Stimulated activated naive CD8-positive, alpha-beta T cell treated with anti-CD3 and anti-CD28 coated beads, Interleukin-15, amount 100 ng/mL, for 72 hours (primary cell): ENCODE measurements around the gene CAMK1G.

Experiments used
- ATAC-seq: fragments of 150-1000 bp; cut with Tn5 transposase; 2 replicates; pipeline ENCODE4 v1.10.0; 2021; ENCODE audit warnings: mild to moderate bottlenecking, moderate library complexity
- DNase-seq, 2 donors: peaks; one replicate each; pipeline ENCODE4 v3.0.0; 2021 to 2022
- H3K27ac Mint-ChIP-seq, 2 donors: one replicate each; pipeline ENCODE4 v1.8.0; 2022; ENCODE audit warnings: mild to moderate bottlenecking in 2 of 2, mixed read lengths in 2 of 2, moderate library complexity in 2 of 2
- H3K27me3 Mint-ChIP-seq: one replicate; pipeline ENCODE4 v1.8.0; 2022; ENCODE audit warnings: mixed read lengths
- H3K4me1 Mint-ChIP-seq: one replicate; pipeline ENCODE4 v1.8.0; 2022; ENCODE audit warnings: mild to moderate bottlenecking, mixed read lengths
- H3K4me3 Mint-ChIP-seq, 2 donors: one replicate each; pipeline ENCODE4 v1.8.0; 2022; ENCODE audit warnings: mild to moderate bottlenecking in 2 of 2, mixed read lengths in 2 of 2, moderate library complexity in 1 of 2
- H3K9me3 Mint-ChIP-seq, 2 donors: one replicate each; pipeline ENCODE4 v1.8.0; 2022; ENCODE audit warnings: mixed read lengths in 2 of 2

The CAMK1G gene

DNA sequence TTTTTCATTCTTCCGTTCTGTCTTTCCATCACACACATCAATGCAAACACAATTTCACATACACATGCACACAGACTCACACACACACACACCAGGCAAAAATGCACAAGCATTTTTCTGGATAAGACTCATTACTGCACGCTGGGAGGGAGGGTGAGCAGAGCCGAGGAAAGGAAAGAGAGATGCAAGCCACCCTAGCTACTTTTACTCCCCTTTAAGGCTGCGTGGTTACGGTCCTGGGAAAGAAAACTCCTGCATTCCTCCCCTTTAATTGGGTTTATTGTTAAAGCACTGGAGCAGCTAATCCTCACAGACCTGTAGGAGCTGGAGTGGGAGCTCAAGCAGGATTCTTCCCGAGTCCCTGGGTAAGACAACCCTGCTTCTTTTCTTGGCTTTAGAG, at the start of gene CAMK1G:
CAMK1G (plus strand) TSS at position 307 of the 400 bp plus-strand sequence. CDS start 11,270 bp downstream, outside the sequence.
- H3K27me3 Mint-ChIP-seq: peaks cover 21% of the 10 kb centered on the region
- H3K4me3 Mint-ChIP-seq: no peak within 1 kb of the TSS
- no peak within 1 kb of the TSS for H3K27ac Mint-ChIP-seq
- no peaks in the 10 kb centered on the region for H3K9me3 Mint-ChIP-seq
- DNase-seq (no peak), ATAC-seq (no peak)
- peaks cover 6% of the 10 kb centered on the region for H3K4me1 Mint-ChIP-seq

DNA sequence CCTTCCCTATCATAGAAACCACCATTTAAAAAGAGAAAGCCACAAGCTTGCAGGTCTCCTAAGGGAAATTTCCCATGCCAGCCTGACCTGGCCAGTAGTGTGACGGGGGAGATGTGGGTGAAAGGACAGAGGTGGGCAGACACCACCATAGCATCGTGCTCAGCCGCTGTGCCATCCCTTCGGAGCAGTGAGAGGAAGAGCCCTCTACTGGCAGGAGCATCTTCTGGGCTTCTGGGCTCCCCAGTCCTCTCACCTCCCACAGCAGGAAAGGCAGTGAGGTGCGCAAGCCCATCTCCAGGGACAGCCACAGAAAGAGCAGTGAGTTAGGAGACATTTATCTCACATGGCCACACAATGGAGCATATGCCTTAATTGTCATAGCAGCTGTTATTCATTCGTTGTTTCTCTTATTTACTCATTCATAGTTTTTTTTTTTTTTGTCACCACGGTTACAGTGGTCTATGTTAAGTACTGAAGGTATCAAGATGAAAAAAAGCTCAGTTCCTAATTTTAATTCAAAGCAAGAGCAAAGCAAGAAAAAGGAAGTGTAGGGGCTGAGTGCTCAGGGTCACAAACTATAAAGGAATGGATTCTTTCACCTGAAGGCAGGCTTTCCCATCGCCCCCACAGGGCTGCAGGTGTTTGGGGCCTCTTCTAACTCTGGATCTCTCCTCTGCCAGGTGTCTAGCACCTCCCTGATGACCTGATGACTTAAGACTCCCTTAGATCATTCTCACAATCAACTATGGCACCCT, 48.8 kb upstream of the CAMK1G start:
- ATAC-seq: no peak
- Mint-ChIP-seq H3K27me3 (peaks cover 53% of the 10 kb centered on the region), H3K4me1 (no peaks in the 10 kb centered on the region), H3K4me3 (no peak overlapping the region), H3K27ac (no peak overlapping the region), H3K9me3 (no peaks in the 10 kb centered on the region)
- DNase-seq: no peak

DNA sequence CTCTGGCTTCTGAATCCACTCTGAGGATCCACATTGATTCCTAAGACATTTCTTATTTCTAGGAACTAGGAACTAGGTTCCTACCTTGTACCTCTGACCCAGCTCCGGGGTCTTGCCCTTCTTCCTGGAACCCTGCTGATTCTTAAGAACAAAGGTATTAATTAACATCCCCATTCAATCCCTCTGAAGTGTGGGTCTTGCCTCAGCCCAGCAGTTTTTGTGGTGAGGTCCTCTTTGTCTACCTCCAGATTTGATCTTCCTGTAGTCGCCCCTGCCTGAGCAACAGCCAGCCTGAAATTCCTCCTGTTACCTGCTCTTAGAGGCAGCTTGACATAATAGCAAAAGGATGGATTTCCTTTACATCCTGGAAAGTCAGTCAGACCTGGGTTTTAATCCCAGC, 46.7 kb upstream of the CAMK1G start:
- H3K9me3 Mint-ChIP-seq: no peaks in the 10 kb centered on the region
- no peak overlapping the region for H3K4me3 Mint-ChIP-seq
- H3K27me3 Mint-ChIP-seq: peaks cover 62% of the 10 kb centered on the region
- ATAC-seq: no peak
- no peak for DNase-seq
- H3K4me1 Mint-ChIP-seq: no peaks in the 10 kb centered on the region
- no peak overlapping the region for H3K27ac Mint-ChIP-seq

DNA sequence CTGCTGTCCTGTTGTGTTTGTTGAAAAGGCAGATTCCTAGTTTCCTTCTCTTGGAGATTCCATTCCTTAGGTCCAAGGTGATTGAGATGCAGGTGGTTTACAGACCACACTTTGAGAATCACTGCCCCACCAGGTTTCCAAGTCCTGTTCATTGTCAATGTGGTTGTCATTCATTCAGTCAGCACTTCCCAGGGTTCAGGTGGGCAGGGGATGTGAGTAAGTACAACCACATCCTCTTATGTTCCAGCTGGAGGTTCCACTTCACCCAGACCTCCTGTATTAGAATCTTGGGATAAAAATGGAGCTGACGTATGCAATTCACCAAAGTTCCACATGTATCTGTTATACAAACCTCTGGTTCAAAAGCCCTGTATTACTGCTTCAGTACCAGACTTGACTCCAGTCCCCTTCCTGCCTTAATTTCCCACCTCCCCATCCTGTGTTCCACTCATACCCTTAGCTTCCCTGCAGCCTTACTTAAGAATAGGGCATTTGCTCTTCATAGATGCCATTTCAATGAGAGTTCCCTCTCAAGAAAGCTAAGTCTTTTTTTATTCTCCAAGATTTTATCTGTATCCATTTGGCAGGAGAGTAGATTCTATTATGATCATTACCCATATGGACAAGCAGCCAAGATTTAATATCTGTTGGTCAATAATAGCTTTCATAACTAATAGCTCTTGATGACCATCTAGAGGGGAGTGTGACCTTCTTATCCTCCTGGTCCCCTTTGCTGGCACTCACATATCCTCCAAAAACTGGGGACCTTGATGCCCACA, 46.0 kb upstream of the CAMK1G start:
- no peak for DNase-seq
- Mint-ChIP-seq H3K4me1 (peaks cover 4% of the 10 kb centered on the region), H3K27me3 (peaks cover 69% of the 10 kb centered on the region), H3K27ac (no peak overlapping the region), H3K9me3 (no peaks in the 10 kb centered on the region), H3K4me3 (no peak overlapping the region)
- ATAC-seq: no peak

DNA sequence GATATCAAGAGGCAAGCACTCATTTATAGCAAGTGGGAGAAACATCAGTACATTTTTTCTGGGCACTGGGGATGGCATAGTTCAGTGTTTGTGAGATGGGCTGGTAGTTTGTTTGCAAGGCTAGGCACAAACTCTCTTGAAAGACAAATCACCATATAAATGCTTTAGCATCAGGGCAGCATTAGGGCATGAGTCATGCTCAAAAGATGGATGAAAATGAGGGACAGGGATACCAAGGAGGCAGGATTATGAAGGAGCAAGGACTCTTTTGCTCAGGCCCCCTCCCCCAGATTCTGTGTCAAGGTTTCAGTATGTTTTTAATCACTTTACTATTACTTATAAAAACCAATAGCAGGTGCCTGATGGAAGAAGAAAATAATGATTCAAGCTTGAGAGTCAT, 43.9 kb upstream of the CAMK1G start:
- H3K27ac Mint-ChIP-seq: no peak overlapping the region
- ATAC-seq (no peak), DNase-seq (no peak)
- peaks cover 9% of the 10 kb centered on the region for H3K4me1 Mint-ChIP-seq
- no peak overlapping the region for H3K4me3 Mint-ChIP-seq
- no peaks in the 10 kb centered on the region for H3K9me3 Mint-ChIP-seq
- peaks cover 72% of the 10 kb centered on the region for H3K27me3 Mint-ChIP-seq

DNA sequence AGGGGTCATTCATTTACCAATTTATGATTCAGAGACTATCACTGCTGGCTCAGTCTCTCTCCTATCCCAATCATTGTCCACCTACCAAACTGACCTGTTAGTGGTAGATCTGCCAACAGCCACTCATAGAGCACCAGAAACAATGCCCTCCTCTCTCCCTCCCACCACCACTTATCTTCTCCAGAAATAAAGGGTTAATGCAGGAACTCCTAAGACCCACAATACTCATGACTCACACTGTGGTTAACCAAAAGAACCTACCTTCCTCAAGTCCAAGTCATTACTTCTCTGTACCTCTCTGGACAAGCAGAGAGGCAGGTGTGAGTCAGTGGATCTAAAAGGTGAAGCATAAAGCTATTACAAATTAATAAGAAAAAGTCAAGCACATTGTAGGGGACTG, 40.9 kb upstream of the CAMK1G start:
- Mint-ChIP-seq H3K4me3 (no peak overlapping the region), H3K4me1 (peaks cover 9% of the 10 kb centered on the region), H3K9me3 (no peaks in the 10 kb centered on the region), H3K27me3 (peaks cover 67% of the 10 kb centered on the region), H3K27ac (no peak overlapping the region)
- DNase-seq (no peak), ATAC-seq (peak; percentile 83)

DNA sequence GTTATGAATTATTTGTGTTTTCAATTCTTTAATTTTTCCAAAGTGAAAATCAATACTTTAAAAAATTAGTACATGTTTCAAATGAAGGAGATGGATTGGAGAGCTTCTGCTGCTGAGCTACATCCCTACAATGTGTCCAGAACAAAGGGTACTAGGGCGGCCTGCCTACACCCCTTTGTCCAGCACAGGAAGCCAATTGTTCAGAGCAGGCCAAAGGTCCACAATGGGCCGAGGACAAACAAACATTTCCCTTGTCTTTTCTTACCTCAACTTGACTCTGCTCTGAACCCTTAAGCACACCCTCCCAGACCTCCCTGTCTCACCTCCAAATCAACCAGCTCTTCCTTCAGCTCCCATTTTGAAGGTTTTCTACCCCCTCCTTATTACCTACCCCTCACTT, 39.4 kb upstream of the CAMK1G start:
- ATAC-seq (no peak), DNase-seq (no peak)
- Mint-ChIP-seq H3K9me3 (no peaks in the 10 kb centered on the region), H3K27me3 (peaks cover 52% of the 10 kb centered on the region), H3K27ac (no peak overlapping the region), H3K4me3 (no peak overlapping the region), H3K4me1 (peaks cover 9% of the 10 kb centered on the region)

DNA sequence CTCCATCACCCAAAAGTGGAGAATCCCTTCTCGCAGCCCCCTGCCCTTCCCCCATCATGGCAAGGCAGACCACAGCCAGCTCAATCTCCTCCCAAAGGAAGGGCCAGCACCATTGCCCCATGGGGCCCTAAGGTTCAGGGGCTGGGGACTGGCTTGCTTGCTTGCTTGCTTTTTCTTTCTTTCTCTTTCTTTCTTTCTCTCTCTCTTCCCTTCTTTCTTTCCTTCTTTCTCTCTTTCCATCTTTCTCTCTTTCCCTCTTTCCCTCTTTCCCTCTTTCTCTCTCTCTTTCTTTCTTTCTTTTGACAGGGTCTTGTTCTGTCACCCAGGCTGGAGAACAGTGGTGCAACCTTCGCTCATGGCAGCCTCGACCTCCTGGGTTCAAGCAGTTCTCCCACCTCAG, 38.1 kb upstream of the CAMK1G start:
- ATAC-seq (no peak), DNase-seq (no peak)
- no peak overlapping the region for H3K4me3 Mint-ChIP-seq
- no peaks in the 10 kb centered on the region for H3K9me3 Mint-ChIP-seq
- peak overlapping the region in 1 of 2 donors; percentile 28 for H3K27ac Mint-ChIP-seq
- H3K27me3 Mint-ChIP-seq: peaks cover 51% of the 10 kb centered on the region
- H3K4me1 Mint-ChIP-seq: peaks cover 14% of the 10 kb centered on the region

DNA sequence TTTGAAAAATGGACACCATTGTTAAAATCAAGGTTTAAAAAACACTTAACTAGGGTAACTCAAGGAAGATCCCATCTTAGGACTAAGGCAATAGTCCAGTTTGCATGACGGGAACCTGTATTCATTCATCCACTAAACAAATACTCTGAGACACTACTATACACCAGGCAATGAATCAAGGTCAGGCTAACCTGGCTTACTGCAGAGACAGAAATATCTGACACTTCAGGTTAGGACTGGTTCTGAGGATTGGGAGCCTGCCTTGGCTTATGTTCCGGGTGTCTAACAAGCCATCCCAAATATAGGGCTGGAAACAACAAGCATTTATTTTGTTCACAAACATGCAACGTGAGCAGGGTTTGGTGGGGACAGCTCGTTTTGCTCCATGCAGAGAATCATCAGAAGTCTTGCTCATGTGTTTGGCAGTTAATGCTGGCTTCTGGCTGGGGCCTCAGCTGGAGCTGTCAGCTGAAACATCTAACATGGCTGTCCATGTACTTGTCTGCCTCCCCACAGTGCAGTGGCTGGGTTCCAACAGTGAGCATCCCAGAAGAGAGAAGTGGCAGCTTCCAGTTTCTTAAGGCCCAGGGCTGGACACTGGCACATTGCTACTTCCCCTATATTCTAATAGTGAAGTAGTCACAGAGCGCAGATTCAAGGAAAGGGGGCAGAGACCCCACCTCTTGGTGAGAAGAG, 37.0 kb upstream of the CAMK1G start:
- no peak for DNase-seq
- H3K4me1 Mint-ChIP-seq: peaks cover 14% of the 10 kb centered on the region
- H3K4me3 Mint-ChIP-seq: no peak overlapping the region
- peaks cover 41% of the 10 kb centered on the region for H3K27me3 Mint-ChIP-seq
- no peaks in the 10 kb centered on the region for H3K9me3 Mint-ChIP-seq
- H3K27ac Mint-ChIP-seq: peak overlapping the region in 1 of 2 donors; percentile 75
- ATAC-seq: no peak

DNA sequence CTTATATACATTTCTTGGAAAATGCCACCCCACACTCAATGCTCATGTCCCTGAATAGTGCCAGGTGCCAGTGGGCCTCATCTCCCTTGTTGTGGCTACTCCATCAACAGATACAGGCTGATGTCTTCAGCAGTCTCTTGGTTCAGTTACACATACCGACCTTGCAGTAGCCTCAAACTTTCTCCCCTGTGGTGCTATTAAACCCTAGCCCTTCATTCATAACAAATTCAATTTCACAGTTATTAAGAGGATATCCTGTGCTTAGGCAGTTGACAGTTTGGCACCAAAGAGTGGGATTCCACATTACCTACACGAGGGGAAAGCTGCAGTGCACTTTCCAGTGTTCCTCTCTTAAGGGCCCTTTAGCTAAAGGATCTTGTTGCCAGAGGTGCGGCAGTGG, 35.9 kb upstream of the CAMK1G start:
- DNase-seq: no peak
- Mint-ChIP-seq H3K4me1 (peaks cover 10% of the 10 kb centered on the region), H3K9me3 (no peaks in the 10 kb centered on the region), H3K27me3 (peaks cover 39% of the 10 kb centered on the region), H3K27ac (no peak overlapping the region), H3K4me3 (no peak overlapping the region)
- no peak for ATAC-seq

DNA sequence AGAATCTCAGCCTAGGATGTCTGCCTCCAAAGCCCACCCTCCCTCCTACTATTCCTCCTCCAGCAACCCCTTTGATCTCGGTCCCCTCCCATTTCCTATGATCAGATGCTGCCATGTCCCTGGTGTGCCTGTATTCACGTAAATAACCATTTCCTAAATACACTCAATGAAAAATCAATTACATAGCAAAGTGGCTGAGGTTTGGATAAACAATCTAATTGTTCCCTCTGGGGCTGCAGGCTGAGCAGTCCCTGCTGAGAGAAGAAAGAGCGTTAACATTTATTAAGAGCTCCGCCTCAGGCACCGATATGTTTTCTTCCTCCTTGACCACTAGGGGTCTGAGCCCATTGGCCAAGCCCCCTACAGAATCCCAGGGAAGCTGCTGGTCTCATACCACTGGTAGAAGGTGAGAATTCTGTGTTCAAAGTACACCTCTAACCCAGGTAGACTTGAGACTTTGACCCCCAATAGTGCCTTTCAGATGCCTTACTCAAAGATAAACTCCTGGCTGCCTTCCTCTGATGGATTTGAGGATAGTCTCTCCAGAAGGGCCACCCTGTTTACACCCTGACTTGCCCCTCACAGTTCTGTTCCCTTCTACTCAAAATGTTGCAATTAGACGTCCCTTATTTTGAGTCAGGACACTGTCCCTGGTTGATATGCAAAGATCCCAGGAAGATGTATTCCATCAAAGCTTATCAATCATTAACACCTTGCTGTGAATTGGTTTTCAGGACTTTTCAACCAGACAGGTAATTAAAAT, 33.9 kb upstream of the CAMK1G start:
- no peak for ATAC-seq
- H3K27ac Mint-ChIP-seq: no peak overlapping the region
- peaks cover 30% of the 10 kb centered on the region for H3K27me3 Mint-ChIP-seq
- H3K4me3 Mint-ChIP-seq: no peak overlapping the region
- H3K4me1 Mint-ChIP-seq: peaks cover 5% of the 10 kb centered on the region
- DNase-seq: no peak
- no peaks in the 10 kb centered on the region for H3K9me3 Mint-ChIP-seq

DNA sequence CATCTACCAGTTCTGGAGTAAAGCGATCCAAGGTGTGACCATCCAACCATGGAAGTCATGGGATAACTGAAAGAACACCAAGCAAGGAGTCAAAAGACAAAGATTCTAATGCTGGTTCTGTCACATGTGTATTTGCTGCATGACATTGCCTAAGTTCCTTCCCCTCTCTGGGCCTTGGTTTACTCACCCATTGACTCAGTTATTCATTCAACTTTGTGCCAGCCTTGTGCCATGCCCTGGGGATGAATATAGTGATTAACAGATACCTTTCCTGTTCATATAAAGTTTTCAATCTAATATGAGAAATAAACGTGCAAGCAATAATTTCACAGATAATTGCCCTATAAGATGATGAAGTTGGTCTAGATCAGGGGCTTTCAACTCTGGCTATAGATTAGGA, 33.0 kb upstream of the CAMK1G start:
- H3K27ac Mint-ChIP-seq: no peak overlapping the region
- DNase-seq (no peak), ATAC-seq (no peak)
- peaks cover 5% of the 10 kb centered on the region for H3K4me1 Mint-ChIP-seq
- peaks cover 23% of the 10 kb centered on the region for H3K27me3 Mint-ChIP-seq
- H3K9me3 Mint-ChIP-seq: no peaks in the 10 kb centered on the region
- no peak overlapping the region for H3K4me3 Mint-ChIP-seq

DNA sequence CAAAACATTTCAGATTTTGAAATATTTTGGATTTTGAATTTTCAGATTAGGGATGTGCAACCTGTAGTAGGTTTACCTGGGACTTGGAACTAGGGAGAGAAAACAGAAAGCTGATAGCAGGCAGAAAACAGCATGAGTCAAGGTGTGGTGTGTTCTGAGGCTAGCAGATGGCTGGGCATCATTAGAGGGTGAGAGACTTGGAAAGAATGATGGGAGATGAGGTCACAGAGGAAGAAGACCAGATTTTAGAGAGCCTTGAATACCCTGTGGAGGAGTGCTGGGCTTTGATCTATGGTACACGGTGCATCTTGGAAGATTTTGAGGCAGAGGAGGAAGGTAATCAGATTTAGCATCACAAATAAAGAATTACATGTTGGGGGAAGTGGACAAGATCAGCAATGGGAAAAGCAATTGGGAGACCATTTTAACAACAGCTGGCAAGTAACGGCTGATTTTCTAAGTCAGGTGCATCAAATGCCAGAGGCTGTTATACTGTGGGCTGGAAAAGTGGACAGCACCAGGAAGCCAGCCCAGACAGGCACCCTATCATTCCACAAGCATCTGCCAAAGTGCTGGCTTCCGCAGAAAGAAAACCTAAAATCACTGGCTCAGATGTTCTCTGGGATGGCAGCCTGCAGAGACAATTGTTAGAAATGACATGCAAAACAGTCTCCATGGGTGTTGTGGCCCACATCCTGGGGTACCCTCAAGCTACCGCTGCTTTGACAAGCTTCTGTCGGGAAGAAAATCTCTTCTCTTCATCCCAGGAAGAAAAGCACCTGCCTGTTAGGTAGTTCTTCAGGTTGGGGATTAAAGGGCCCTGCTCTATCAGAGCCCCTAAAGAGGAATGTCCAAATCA, 30.9 kb upstream of the CAMK1G start:
- no peak for ATAC-seq
- Mint-ChIP-seq H3K27me3 (peaks cover 16% of the 10 kb centered on the region), H3K4me3 (no peak overlapping the region), H3K4me1 (peaks cover 5% of the 10 kb centered on the region), H3K9me3 (no peaks in the 10 kb centered on the region), H3K27ac (no peak overlapping the region)
- no peak for DNase-seq

DNA sequence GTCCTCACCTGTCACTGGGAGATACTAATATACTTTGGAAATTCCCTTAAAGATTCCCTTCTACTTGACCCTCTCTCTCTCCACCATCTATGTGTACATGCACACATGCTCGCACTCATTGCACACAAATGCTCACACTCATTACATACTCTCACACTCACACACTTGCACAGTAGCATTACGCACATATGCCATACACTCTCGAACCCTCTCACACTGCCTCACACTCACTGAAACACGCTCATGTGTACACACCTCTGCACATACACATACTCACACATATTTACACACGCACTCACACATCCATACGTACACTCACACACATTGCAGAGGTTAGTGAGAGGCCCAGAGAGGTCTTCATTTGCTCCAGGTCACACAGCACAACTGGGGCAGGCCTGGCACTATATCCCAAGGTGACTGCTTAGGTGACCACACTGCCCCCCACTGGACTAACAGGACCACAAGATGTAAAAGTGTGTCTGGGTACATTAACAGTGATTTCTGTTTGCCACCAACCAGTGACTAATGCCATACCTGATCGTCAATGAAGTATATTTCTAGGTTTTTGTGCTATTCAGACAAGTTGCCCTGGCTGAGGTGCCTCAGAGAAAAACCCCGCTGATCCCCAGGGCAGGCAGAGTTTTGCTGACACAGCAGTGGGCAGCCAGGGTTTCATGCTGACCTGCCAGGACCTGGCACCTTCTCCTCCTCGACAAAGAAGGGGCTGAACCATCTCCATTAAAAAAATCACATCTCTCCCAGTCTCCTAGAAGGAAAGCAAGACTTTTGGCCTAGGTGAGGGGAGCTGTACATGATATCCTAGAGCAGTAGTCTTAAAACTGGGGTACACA, 28.5 kb upstream of the CAMK1G start:
- H3K4me1 Mint-ChIP-seq: no peaks in the 10 kb centered on the region
- no peak overlapping the region for H3K27ac Mint-ChIP-seq
- no peak for DNase-seq
- H3K9me3 Mint-ChIP-seq: no peaks in the 10 kb centered on the region
- ATAC-seq: no peak
- peaks cover 9% of the 10 kb centered on the region for H3K27me3 Mint-ChIP-seq
- no peak overlapping the region for H3K4me3 Mint-ChIP-seq
